Inflammatory macrophage treated with lipopolysaccharide for 4 hours (primary cell): Measurements from ENCODE around the gene LCE2B.
A peak's percentile ranks its signal among the peaks of the same experiment; 100 is the strongest.
"Not testable (repeated sequence)": the region's sequence is repeated elsewhere in the genome, so short reads cannot be mapped to it uniquely, and the experiment has no call there.

Experiments
- DNase-seq: peaks from one replicate; pipeline ENCODE4 v3.0.0-alpha.2; 2020

LCE2B gene

DNA sequence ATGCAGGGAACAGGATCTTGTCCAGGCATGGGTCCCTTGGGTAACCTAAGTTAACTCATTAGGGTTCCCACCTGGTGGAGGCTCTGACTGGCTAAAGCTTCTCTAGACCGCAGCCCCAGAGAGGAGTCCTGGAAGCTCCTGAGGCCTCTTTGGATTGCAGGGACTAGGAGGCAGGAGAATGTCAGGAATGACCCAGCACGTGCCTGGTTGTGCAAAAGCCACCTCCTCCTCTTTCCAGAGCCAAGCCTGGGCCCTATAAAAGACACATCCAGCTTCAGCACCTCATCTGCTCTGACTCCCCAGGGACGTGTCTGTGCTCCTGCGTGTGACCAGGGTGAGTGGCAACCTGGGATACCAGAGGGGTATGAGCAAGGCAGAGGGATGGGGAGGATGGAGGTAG lies at the start of gene LCE2B:
LCE2B (plus strand) TSS at position 301 of the 400 bp plus-strand sequence. CDS start 721 bp downstream, outside the sequence.
- not testable (repeated sequence) for DNase-seq

GRCh38 chr1:152640351-152640750 lies 45.6 kb upstream of the LCE2B start:
- DNase-seq = no peak

GRCh38 chr1:152643945-152644344 lies 42.0 kb upstream of the LCE2B start:
- DNase-seq = no peak

- no peak for DNase-seq
These were observed 40.8 kb upstream of the LCE2B start for GRCh38 chr1:152645146-152645545.

GRCh38 chr1:152646656-152647055 lies 39.3 kb upstream of the LCE2B start:
- DNase-seq = no peak

- peak; percentile 55 for DNase-seq
These were observed 31.8 kb upstream of the LCE2B start for GRCh38 chr1:152654110-152654509.

DNA sequence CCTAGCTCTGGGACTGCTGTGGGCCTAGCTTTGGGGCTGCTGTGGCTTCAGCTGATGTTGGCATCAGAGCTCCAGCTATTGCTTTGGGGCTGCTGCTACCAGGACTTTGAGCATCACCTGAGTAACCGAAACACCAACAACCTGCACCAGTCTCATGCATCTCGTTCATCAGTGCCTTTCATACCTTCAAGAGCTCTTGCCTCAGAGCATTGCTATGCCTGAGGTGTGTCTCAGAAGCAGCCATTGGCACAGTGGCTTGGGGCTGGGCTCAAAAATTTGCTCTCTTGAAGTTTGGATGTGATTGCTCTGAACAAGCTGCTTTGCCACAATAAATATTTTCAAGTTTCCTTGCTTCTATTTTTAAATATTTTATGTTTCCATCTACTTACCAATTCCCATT lies 29.5 kb upstream of the LCE2B start:
- DNase-seq = no peak

- DNase-seq = no peak
These were observed 28.2 kb upstream of the LCE2B start for GRCh38 chr1:152657677-152658076.

DNA sequence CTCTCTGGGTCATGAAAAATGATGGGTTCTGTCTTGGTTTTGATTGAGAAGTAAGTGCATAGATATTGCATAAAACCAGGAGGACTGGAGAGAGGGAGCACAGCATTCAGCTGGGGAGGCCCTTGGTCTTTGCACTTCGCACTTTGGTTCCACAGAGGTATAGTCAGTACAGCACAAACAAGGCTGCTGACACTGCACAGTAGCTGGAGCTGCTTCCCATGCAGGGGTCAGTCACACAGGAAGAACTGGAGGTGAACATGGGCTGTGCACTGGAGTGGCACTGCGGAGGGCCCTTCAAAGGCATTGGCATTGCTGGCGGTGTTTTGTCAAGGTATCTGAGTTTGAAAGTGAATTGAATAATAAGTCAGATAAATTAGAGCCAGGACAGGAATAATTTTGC lies 27.3 kb upstream of the LCE2B start:
- DNase-seq = no peak

- DNase-seq = no peak
These were observed 22.8 kb upstream of the LCE2B start, which contains the start of gene LCE2D for GRCh38 chr1:152663098-152663497. TSS of gene LCE2D (plus strand) at chr1:152663380. CDS start at chr1:152664106, 726 bp downstream.

GRCh38 chr1:152666171-152666570 lies 19.8 kb upstream of the LCE2B start:
- DNase-seq = not testable (repeated sequence)

- DNase-seq = no peak
These were observed 18.3 kb upstream of the LCE2B start for GRCh38 chr1:152667648-152668047.

GRCh38 chr1:152673016-152673415 lies 12.9 kb upstream of the LCE2B start:
- no peak for DNase-seq

GRCh38 chr1:152674983-152675382 lies 10.9 kb upstream of the LCE2B start, which contains the start of gene LCE2C:
TSS of gene LCE2C (plus strand) at chr1:152675279. CDS start at chr1:152676016, 737 bp downstream.
- DNase-seq = not testable (repeated sequence)

GRCh38 chr1:152679459-152679858 lies 6.5 kb upstream of the LCE2B start:
- DNase-seq = no peak

- no peak for DNase-seq
These were observed 4.3 kb upstream of the LCE2B start for GRCh38 chr1:152681616-152682015.

DNA sequence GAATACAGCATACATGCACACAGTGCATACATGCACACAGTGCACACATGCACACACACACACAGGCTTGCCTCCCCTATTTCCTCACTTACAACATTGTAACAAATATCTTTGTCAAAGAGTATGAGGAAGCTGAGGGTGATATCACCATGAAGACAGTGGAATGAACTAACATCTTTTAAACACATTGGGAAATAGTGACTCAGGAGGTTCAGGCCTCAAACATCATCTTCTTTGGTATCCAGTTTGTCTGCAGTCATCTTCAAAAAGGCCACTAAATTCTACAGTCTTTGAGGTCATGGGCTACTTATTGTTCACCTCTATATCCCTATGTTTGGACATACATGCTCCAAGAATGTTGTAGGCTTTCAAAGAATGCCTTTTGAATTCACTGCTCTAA lies 2.1 kb upstream of the LCE2B start:
- DNase-seq = peak; percentile 1

DNA sequence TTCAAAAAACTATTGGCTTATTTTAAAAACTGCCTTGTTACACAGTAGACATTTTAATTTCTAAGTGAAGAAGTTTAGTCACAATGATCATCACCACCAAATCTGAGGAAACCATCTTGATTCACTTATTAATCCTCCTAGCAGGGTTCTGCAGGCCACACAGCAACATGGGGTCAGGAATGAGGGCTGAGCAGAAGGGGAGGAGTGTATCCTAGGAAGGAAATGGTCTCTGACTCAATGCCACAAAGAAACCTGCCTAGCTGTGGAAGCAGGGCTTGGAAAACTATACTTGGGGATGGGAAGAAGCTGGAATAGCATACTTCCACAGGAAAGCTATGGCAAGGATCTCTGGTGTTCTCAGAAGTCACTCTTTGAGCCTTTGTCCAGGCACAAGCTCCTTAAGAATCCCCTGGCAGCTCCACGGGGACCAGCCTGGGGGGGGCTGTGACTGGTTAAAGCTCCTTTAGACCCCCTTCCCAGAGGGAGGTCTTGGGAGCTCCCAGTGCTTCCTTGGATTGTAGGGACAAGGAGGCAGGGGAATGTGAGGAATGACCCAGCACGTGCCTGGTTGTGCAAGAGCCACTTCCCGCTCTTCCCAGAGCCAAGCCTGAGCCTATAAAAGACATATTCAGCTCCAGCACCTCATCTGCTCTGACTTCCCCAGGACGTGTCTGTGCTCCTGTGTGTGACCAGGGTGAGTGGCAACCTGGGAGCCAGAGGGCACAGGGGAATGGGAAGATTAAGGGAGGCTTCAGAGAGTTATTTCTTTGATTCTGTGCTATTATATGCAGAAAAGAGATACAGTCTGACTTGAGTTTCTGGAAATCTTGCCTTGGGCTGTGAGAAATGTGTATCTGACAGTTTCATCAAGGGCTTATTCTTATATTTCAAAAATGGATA lies 12.0 kb downstream of the LCE2B start, which contains the start of gene LCE2A:
LCE2A (plus strand) TSS at position 645 of the 900 bp plus-strand sequence. CDS start 557 bp downstream, outside the sequence.
- no peak for DNase-seq

DNA sequence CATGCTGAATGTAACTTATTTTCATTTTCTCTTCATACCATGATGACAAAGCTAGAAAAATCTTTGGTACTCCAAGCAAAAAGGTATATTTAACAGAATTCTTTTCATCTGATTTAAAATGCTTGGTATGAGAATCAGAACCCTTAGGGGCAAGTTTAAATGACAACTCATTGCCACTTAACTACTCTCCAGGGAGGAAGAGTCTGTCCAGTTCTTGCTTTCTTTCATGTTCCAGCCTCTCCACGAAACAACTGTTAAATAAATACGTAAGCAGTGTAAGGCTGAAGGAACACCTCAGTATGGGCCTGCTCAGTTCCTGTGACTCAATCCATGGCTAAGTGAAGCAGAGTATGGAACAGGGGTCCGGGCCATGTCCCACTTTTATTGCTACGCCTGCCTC lies 13.8 kb downstream of the LCE2B start:
- DNase-seq = no peak

GRCh38 chr1:152707860-152708259 lies 21.9 kb downstream of the LCE2B start, which contains the start of gene LCE4A:
TSS of gene LCE4A (plus strand) at chr1:152708160. CDS start at chr1:152709076, 916 bp downstream.
- DNase-seq = no peak

DNA sequence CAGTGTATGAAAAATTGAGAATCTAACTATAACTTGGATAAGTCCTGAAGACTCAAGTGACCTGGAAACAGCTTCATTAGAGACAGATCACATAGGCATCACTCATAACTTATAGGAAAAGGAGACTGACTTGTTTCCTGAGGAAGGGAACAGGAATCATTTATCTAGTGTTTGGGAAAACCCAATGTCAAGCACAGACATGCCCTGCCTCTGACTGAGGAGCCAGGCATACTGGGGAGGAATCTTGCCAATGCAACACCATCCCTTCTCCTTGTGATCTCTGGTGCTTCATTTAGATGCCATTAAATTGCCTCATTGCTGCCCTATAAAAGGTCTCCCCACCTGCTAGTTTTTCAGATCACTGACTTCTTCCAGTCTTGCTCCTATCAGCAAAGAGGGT lies 32.3 kb downstream of the LCE2B start:
- no peak for DNase-seq

- no peak for DNase-seq
These were observed 39.3 kb downstream of the LCE2B start for GRCh38 chr1:152725261-152725660.

GRCh38 chr1:152728986-152729385 lies 43.1 kb downstream of the LCE2B start:
- no peak for DNase-seq

- DNase-seq = no peak
These were observed 49.7 kb downstream of the LCE2B start for GRCh38 chr1:152735648-152736047.
